Measurements from ENCODE around the gene ZC3H15. TPM values are rescaled to one million over a fixed set of nuclear protein-coding genes. Genes with fewer than 3 reads are reported as not detected.

The ZC3H15 gene
- total RNA-seq, 1 experiment from 2014 or later = 60.9 TPM

- ChIA-PET POLR2A (no interaction called here), CTCF (no interaction called here)
- H3K27me3 Mint-ChIP-seq (ENCODE audit: low read depth) = 0 out of 2 replicates have a peak, but pooled peaks cover 2% of the 10 kb centered on the region
- H3K27ac Mint-ChIP-seq = no peak overlapping the region
- no peak overlapping the region for H3K4me3 Mint-ChIP-seq
- H3K9me3 Mint-ChIP-seq = peaks cover 11% of the 10 kb centered on the region
- ATAC-seq = no peak
- no peak for TF ChIP-seq NR2C2 (CRISPR knock-in tag; IDR thresholded peaks at IDR 0.05)
- TF ChIP-seq TCF7 (CRISPR knock-in tag; IDR thresholded peaks at IDR 0.05; ENCODE audit: low read depth) = no peak
- no peak for TF ChIP-seq FOXJ3 (CRISPR knock-in tag; IDR thresholded peaks at IDR 0.05; ENCODE audit: borderline replicate concordance)
- no peak for TF ChIP-seq RORB (CRISPR knock-in tag; IDR thresholded peaks at IDR 0.05)
- TF ChIP-seq ZNF425 (CRISPR knock-in tag; conservative IDR thresholded peaks at IDR 0.05) = no peak
- TF ChIP-seq USF2 (CRISPR knock-in tag; IDR thresholded peaks at IDR 0.05) = no peak
- no peak for TF ChIP-seq GABPB1 (CRISPR knock-in tag; IDR thresholded peaks at IDR 0.05)
- TF ChIP-seq ATF6 (CRISPR knock-in tag; IDR thresholded peaks at IDR 0.05) = no peak
- TF ChIP-seq ZNF532 (CRISPR knock-in tag; IDR thresholded peaks at IDR 0.05; ENCODE audit: borderline replicate concordance) = no peak
- no peak for TF ChIP-seq AR (CRISPR knock-in tag; IDR thresholded peaks at IDR 0.05)
- no peak for TF ChIP-seq ZNF138 (CRISPR knock-in tag; conservative IDR thresholded peaks at IDR 0.05)
- no peak for TF ChIP-seq MAX (CRISPR knock-in tag; IDR thresholded peaks at IDR 0.05)
- no peak for TF ChIP-seq ZNF416 (CRISPR knock-in tag; IDR thresholded peaks at IDR 0.05)
- no peak for TF ChIP-seq FOXP1 (CRISPR knock-in tag; IDR thresholded peaks at IDR 0.05; ENCODE audit: borderline replicate concordance)
- no peak for TF ChIP-seq ZBTB21 (CRISPR knock-in tag; IDR thresholded peaks at IDR 0.05; ENCODE audit: borderline replicate concordance)
- TF ChIP-seq CTCF (IDR thresholded peaks at IDR 0.05) = no peak
- DNase-seq (ENCODE audit: low spot score) = no peak
- peaks cover 7% of the 10 kb centered on the region for H3K36me3 Mint-ChIP-seq
- no peaks in the 10 kb centered on the region; the same call in 1 of the 2 replicates for H3K4me1 Mint-ChIP-seq
Measured at GRCh38 chr2:186466743-186467142, 19.3 kb upstream of the ZC3H15 start.
